Mesodermal cell (in vitro differentiated cells): ENCODE results near the gene DDX31. TPM values are rescaled to one million over a fixed set of nuclear protein-coding genes. Genes with fewer than 3 reads are reported as not detected.
"Not testable (repeated sequence)": the region's sequence is repeated elsewhere in the genome, so short reads cannot be mapped to it uniquely, and the experiment has no call there.

Experiments used
- H3K27ac ChIP-seq: 2 replicates; pipeline ENCODE4 v1.7.0; 2013; ENCODE audit warnings: mild to moderate bottlenecking, low read depth, low read length, moderate library complexity; ENCODE audit not compliant: severe bottlenecking
- H3K36me3 ChIP-seq: 2 replicates; pipeline ENCODE4 v1.7.1; 2013; ENCODE audit warnings: mild to moderate bottlenecking, low read length, moderate library complexity; ENCODE audit not compliant: control insufficient read depth, insufficient read depth
- H3K4me1 ChIP-seq: one replicate; pipeline ENCODE4 v1.7.1; 2013; ENCODE audit warnings: mild to moderate bottlenecking, low read length; ENCODE audit not compliant: insufficient read depth, control insufficient read depth, poor library complexity, severe bottlenecking
- H3K4me3 ChIP-seq: 2 replicates; pipeline ENCODE4 v1.7.0; 2013; ENCODE audit warnings: low read length, control low read depth, mild to moderate bottlenecking; ENCODE audit not compliant: insufficient read depth, poor library complexity, severe bottlenecking; ENCODE audit errors: extremely low read depth
- H3K9me3 ChIP-seq: 2 replicates; pipeline ENCODE4 v1.7.1; 2013; ENCODE audit warnings: mild to moderate bottlenecking, low read length, moderate library complexity; ENCODE audit not compliant: control insufficient read depth
- WGBS, 2 experiments: methylation state at CpG; one replicate each; pipeline ENCODE4 v1.1.5; 2013; ENCODE audit warnings: missing lambda C conversion rate in 2 of 2; ENCODE audit not compliant: insufficient coverage in 2 of 2; 5-methylcytosine and 5-hydroxymethylcytosine counted together
- polyA plus RNA-seq, 2 experiments: library from polyadenylated mRNA; stranded (reverse); fragments of 50-300 nt; gene quantifications; one replicate each; pipeline ENCODE4 v1.2.3, GENCODE V29; 2013

The DDX31 gene
- polyA plus RNA-seq (2013, experiment 1 of 2) = 14.7 TPM
- 12.7 TPM for polyA plus RNA-seq (2013, experiment 2 of 2)

- H3K27ac ChIP-seq = peak within 1 kb of the TSS; percentile 98
- H3K36me3 ChIP-seq = peaks cover 48% of the 10 kb centered on the region
- peaks cover 4% of the 10 kb centered on the region for H3K9me3 ChIP-seq
- 0% methylated on average over 51 to 77 of the region's 77 CpGs for WGBS, 2 experiments
- no peaks in the 10 kb centered on the region for H3K4me1 ChIP-seq
- H3K4me3 ChIP-seq = peak within 1 kb of the TSS; percentile 90
These were observed at the start of gene DDX31 for GRCh38 chr9:132669698-132670456. DDX31 (minus strand) TSS chr9:132669983; CDS start chr9:132669934, 49 bp downstream.

- not testable (repeated sequence) for H3K36me3 ChIP-seq, H3K4me3 ChIP-seq, H3K9me3 ChIP-seq, H3K4me1 ChIP-seq
- 93 to 95% methylated on average over 5 of the region's 8 CpGs for WGBS, 2 experiments
- H3K27ac ChIP-seq = peak overlapping the region; percentile 33
These were observed 48.7 kb upstream of the DDX31 start for GRCh38 chr9:132718381-132718928.

- Histone ChIP-seq H3K9me3 (no peaks in the 10 kb centered on the region), H3K4me1 (no peaks in the 10 kb centered on the region), H3K4me3 (no peak overlapping the region), H3K36me3 (no peaks in the 10 kb centered on the region), H3K27ac (peak overlapping the region; percentile 79)
- 89 to 90% methylated on average over 9 to 13 of the region's 13 CpGs for WGBS, 2 experiments
These were observed 47.7 kb upstream of the DDX31 start for GRCh38 chr9:132717326-132717945.

- no peak overlapping the region for H3K27ac ChIP-seq
- no peaks in the 10 kb centered on the region for H3K9me3 ChIP-seq
- WGBS, 2 experiments = 92% methylated on average over 2 of the region's 4 CpGs; no CpG with 5 or more reads in 1 of the 2 experiments
- H3K4me3 ChIP-seq = no peak overlapping the region
- no peaks in the 10 kb centered on the region for H3K4me1 ChIP-seq
- H3K36me3 ChIP-seq = no peaks in the 10 kb centered on the region
These were observed 46.2 kb upstream of the DDX31 start for GRCh38 chr9:132716007-132716406.

- Histone ChIP-seq H3K27ac (no peak overlapping the region), H3K4me3 (no peak overlapping the region), H3K4me1 (no peaks in the 10 kb centered on the region), H3K36me3 (no peaks in the 10 kb centered on the region), H3K9me3 (no peaks in the 10 kb centered on the region)
- WGBS, 2 experiments = 83% methylated on average over 4 to 5 of the region's 5 CpGs
These were observed 43.0 kb upstream of the DDX31 start for GRCh38 chr9:132712753-132713152.

- H3K9me3 ChIP-seq = no peaks in the 10 kb centered on the region
- H3K4me1 ChIP-seq = no peaks in the 10 kb centered on the region
- WGBS, 2 experiments = 92 to 93% methylated on average over 2 to 3 of the region's 3 CpGs
- H3K4me3 ChIP-seq = no peak overlapping the region
- H3K27ac ChIP-seq = no peak overlapping the region
- no peaks in the 10 kb centered on the region for H3K36me3 ChIP-seq
These were observed 42.1 kb upstream of the DDX31 start for GRCh38 chr9:132711846-132712245.

- not testable (repeated sequence) for H3K27ac ChIP-seq, H3K4me3 ChIP-seq, H3K36me3 ChIP-seq, H3K9me3 ChIP-seq, H3K4me1 ChIP-seq
- WGBS, 2 experiments = 100% methylated on average over 2 of the region's 5 CpGs; no CpG with 5 or more reads in 1 of the 2 experiments
These were observed 41.4 kb upstream of the DDX31 start for GRCh38 chr9:132711152-132711551.

GRCh38 chr9:132710333-132710732 lies 40.5 kb upstream of the DDX31 start:
- no peaks in the 10 kb centered on the region for H3K4me1 ChIP-seq
- WGBS, 2 experiments = 63 to 90% methylated on average over 1 to 5 of the region's 6 CpGs
- H3K9me3 ChIP-seq = no peaks in the 10 kb centered on the region
- H3K4me3 ChIP-seq = no peak overlapping the region
- H3K36me3 ChIP-seq = no peaks in the 10 kb centered on the region
- no peak overlapping the region for H3K27ac ChIP-seq

GRCh38 chr9:132708769-132709430 lies 39.1 kb upstream of the DDX31 start:
- Histone ChIP-seq H3K9me3 (no peaks in the 10 kb centered on the region), H3K36me3 (no peaks in the 10 kb centered on the region), H3K4me3 (no peak overlapping the region), H3K4me1 (no peaks in the 10 kb centered on the region), H3K27ac (no peak overlapping the region)
- 90 to 94% methylated on average over 21 to 22 of the region's 23 CpGs for WGBS, 2 experiments

- Histone ChIP-seq H3K9me3 (peaks cover 2% of the 10 kb centered on the region), H3K36me3 (no peaks in the 10 kb centered on the region), H3K4me3 (no peak overlapping the region), H3K27ac (no peak overlapping the region), H3K4me1 (no peaks in the 10 kb centered on the region)
- WGBS, 2 experiments = 91 to 95% methylated on average over 7 to 8 of the region's 8 CpGs
These were observed 38.5 kb upstream of the DDX31 start for GRCh38 chr9:132708239-132708638.
